Measurements from ENCODE around the gene WEE2. TPM values are rescaled to one million over a fixed set of nuclear protein-coding genes. Genes with fewer than 3 reads are reported as not detected.

Gene WEE2
- total and polyA plus RNA-seq, 2 of the 13 experiments (the other 11 are each of a cell fraction or from before 2014, with no cell fraction given) = not detected

GRCh38 chr7:141702892-141703291, 5.3 kb upstream of the WEE2 start:
- Histone ChIP-seq H3K27ac (ENCODE audit: extremely low read length, insufficient read depth, low read length) (no peak overlapping the region), H3K9ac (ENCODE audit: insufficient read depth, low read depth, low read length) (no peak overlapping the region), H4K20me1 (ENCODE audit: insufficient read depth, low read length) (0 out of 2 replicates have a peak, but pooled peaks cover 2% of the 10 kb centered on the region), H3K9me3 (ENCODE audit: low read length) (no peaks in the 10 kb centered on the region), H3K79me2 (ENCODE audit: insufficient read depth, low read length) (no peaks in the 10 kb centered on the region), H3K4me2 (ENCODE audit: low read depth, low read length) (peak overlapping the region; percentile 93), H3K4me1 (ENCODE audit: insufficient read depth, low read length) (peaks cover 37% of the 10 kb centered on the region), H3K36me3 (replicated peaks in 1 of 2; ENCODE audit: control insufficient read depth in 1 of 2, insufficient read depth in 2 of 2, low read length in 2 of 2) (no peaks in the 10 kb centered on the region), H2AFZ (ENCODE audit: low read length) (no peak overlapping the region), H3K4me3 (replicated peaks in 1 of 3; ENCODE audit: insufficient read depth in 1 of 3, low read depth in 2 of 3, low read length in 3 of 3) (peak overlapping the region in 2 of 3 experiments; percentile 64 to 85; a peak in 5 of 6 replicates), H3K27me3 (ENCODE audit: control insufficient read depth in 1 of 2, insufficient read depth in 2 of 2, low read length in 2 of 2) (peaks cover 0 to 19% of the 10 kb centered on the region in 2 experiments; a peak in 3 of 5 replicates)
- ChIA-PET POLR2A (interaction anchor here (1.1 to 2.9 kb wide), 2 partner anchors 35 to 48 kb away, joined by 3 to 17 read pairs; partner anchors contain the start of gene SSBP1), CTCF (ENCODE audit: low intra/inter-chr PET ratio, low total read pairs) (no interaction called here)
- no TSS peak for BruUV-seq (replicated peaks)
- in situ Hi-C loops (cut with HindIII; ENCODE audit: extremely low pct_ligation_motif_present, low pct_unique_long_range_greater_than_20kb) (no loop called here), intact Hi-C loops (cut with micrococcal nuclease; ENCODE audit: unreplicated experiment) (no loop called here)
- WGBS (ENCODE audit: low lambda C conversion rate) = 0% methylated on average over 4 of the region's 4 CpGs
- no peak for DNase-seq (ENCODE audit: low spot score)
- FAIRE-seq = no peak
- no peak for ATAC-seq
- TF ChIP-seq ZNF234 (CRISPR knock-in tag; conservative IDR thresholded peaks at IDR 0.05) (no peak), ERF (CRISPR knock-in tag; IDR thresholded peaks at IDR 0.05) (no peak), ZBTB7A (CRISPR knock-in tag; IDR thresholded peaks at IDR 0.05) (no peak), HNRNPH1 (optimal IDR thresholded peaks at IDR 0.05; ENCODE audit: low read depth, low read length) (no peak), ZNF773 (CRISPR knock-in tag; IDR thresholded peaks at IDR 0.05; ENCODE audit: borderline replicate concordance) (no peak), ZNF331 (CRISPR knock-in tag; IDR thresholded peaks at IDR 0.05) (no peak), ETV5 (CRISPR knock-in tag; IDR thresholded peaks at IDR 0.05; ENCODE audit: borderline replicate concordance) (no peak), GATAD1 (CRISPR knock-in tag; IDR thresholded peaks at IDR 0.05) (no peak), XRCC5 (optimal IDR thresholded peaks at IDR 0.05; ENCODE audit: low read length) (no peak), ZNF17 (CRISPR knock-in tag; IDR thresholded peaks at IDR 0.05) (no peak), CC2D1A (CRISPR knock-in tag; IDR thresholded peaks at IDR 0.05) (no peak), SSRP1 (CRISPR knock-in tag; IDR thresholded peaks at IDR 0.05) (no peak), MTA1 (CRISPR knock-in tag; IDR thresholded peaks at IDR 0.05; ENCODE audit: borderline replicate concordance) (no peak)
